Measurements from ENCODE around the gene RAX. TPM values are rescaled to one million over a fixed set of nuclear protein-coding genes. Genes with fewer than 3 reads are reported as not detected.

The RAX gene
- total RNA-seq, 6 experiments from 2014 or later, result not detected

- Mint-ChIP-seq H3K27me3 (ENCODE audit: insufficient read depth) (no peaks in the 10 kb centered on the region; the same call in 1 of the 2 replicates), H3K4me1 (ENCODE audit: low read depth) (peaks cover 60% of the 10 kb centered on the region), H3K36me3 (ENCODE audit: low read depth) (no peaks in the 10 kb centered on the region), H3K27ac (peak overlapping the region; percentile 85), H3K9me3 (no peaks in the 10 kb centered on the region), H3K4me3 (peak overlapping the region; percentile 30; the same call in 1 of the 2 replicates)
- no peak for TF ChIP-seq CTCF (IDR thresholded peaks at IDR 0.05)
- peak; percentile 89 for DNase-seq
These were observed 40.2 kb downstream of the RAX start for GRCh38 chr18:59233017-59233410.

- H3K27me3 Mint-ChIP-seq (ENCODE audit: insufficient read depth), result no peaks in the 10 kb centered on the region; the same call in 1 of the 2 replicates
- DNase-seq, result no peak
These were observed 40.8 kb downstream of the RAX start for GRCh38 chr18:59232309-59233016.

GRCh38 chr18:59231877-59232276 lies 41.4 kb downstream of the RAX start:
- Mint-ChIP-seq H3K4me3 (no peak overlapping the region), H3K4me1 (ENCODE audit: low read depth) (peaks cover 66% of the 10 kb centered on the region), H3K27ac (no peak overlapping the region), H3K27me3 (ENCODE audit: insufficient read depth) (no peaks in the 10 kb centered on the region; the same call in 1 of the 2 replicates), H3K9me3 (no peaks in the 10 kb centered on the region), H3K36me3 (ENCODE audit: low read depth) (no peaks in the 10 kb centered on the region)
- TF ChIP-seq CTCF (IDR thresholded peaks at IDR 0.05), result no peak
- no peak for DNase-seq

More at GRCh38 chr18:59232309-59233016, 40.8 kb downstream of the RAX start:
- peak overlapping the region; percentile 85 for H3K27ac Mint-ChIP-seq
- H3K4me1 Mint-ChIP-seq (ENCODE audit: low read depth), result peaks cover 60% of the 10 kb centered on the region
- H3K9me3 Mint-ChIP-seq, result no peaks in the 10 kb centered on the region
- TF ChIP-seq CTCF (IDR thresholded peaks at IDR 0.05), result no peak
- H3K36me3 Mint-ChIP-seq (ENCODE audit: low read depth), result no peaks in the 10 kb centered on the region
- H3K4me3 Mint-ChIP-seq, result no peak overlapping the region

GRCh38 chr18:59231114-59231513 lies 42.1 kb downstream of the RAX start:
- no peaks in the 10 kb centered on the region for H3K9me3 Mint-ChIP-seq

GRCh38 chr18:59229701-59230443 lies 43.4 kb downstream of the RAX start:
- no peak overlapping the region; the same call in 1 of the 2 replicates for H3K4me3 Mint-ChIP-seq
- DNase-seq, result no peak
- no peak for TF ChIP-seq CTCF (IDR thresholded peaks at IDR 0.05)
- no peaks in the 10 kb centered on the region for H3K36me3 Mint-ChIP-seq (ENCODE audit: low read depth)
- H3K27ac Mint-ChIP-seq, result peak overlapping the region; percentile 67; the same call in 1 of the 2 replicates
- peaks cover 81% of the 10 kb centered on the region for H3K4me1 Mint-ChIP-seq (ENCODE audit: low read depth)
- H3K27me3 Mint-ChIP-seq (ENCODE audit: insufficient read depth), result no peaks in the 10 kb centered on the region; the same call in none of the 2 replicates
- H3K9me3 Mint-ChIP-seq, result no peaks in the 10 kb centered on the region

More at GRCh38 chr18:59231114-59231513, 42.1 kb downstream of the RAX start:
- H3K27me3 Mint-ChIP-seq (ENCODE audit: insufficient read depth), result no peaks in the 10 kb centered on the region; the same call in none of the 2 replicates
- H3K4me3 Mint-ChIP-seq, result no peak overlapping the region
- no peak for DNase-seq
- no peak for TF ChIP-seq CTCF (IDR thresholded peaks at IDR 0.05)
- no peaks in the 10 kb centered on the region for H3K36me3 Mint-ChIP-seq (ENCODE audit: low read depth)
- H3K4me1 Mint-ChIP-seq (ENCODE audit: low read depth), result peaks cover 70% of the 10 kb centered on the region
- no peak overlapping the region for H3K27ac Mint-ChIP-seq
